ENCODE data around the gene SPATA31D4.
"Not testable (repeated sequence)": the region's sequence is repeated elsewhere in the genome, so short reads cannot be mapped to it uniquely, and the experiment has no call there.

Gene SPATA31D4

DNA sequence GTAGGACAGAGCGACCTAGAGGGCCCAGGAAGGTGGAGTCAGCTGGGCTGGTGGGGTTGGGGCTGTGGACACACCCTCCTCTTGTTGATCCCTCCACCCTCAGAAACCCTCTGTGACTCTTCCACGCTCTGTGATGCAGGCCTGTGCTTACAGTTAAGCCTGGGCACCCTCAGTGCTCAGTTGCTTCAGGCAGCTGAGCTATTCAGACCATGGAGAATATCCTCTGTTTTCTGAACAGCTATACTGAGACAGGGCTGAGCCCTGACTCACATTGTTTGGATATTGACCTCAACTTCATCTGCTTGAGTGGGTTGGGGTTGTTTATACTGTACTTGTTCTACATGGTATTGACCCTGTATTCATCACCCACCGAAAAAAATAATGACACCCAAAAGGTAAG lies at the start of gene SPATA31D4:
Gene SPATA31D4 (plus strand): TSS at position 124 of the 400 bp plus-strand sequence. CDS start 86 bp downstream, at position 210.
- not testable (repeated sequence) for DNase-seq (ENCODE audit: low spot score)

DNA sequence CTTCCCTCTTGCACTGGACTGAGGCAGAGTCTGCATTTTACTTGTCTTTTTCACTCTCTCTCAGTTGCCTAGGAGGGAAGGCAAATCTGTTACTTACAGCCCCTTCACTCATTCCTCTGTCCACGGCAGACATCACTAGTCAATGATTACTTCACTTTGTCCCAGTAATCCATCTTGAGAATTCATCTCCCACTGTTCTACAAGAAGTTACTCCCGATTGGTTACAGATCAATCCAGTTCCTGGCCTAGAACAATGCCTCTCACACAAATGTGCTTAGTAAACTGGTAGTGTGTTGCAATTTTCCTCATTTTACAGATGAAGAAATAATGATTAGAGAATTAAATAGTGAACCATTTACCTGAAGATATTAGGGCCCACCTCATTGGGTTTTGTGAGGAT lies 49.7 kb upstream of the SPATA31D4 start:
- TF ChIP-seq, protein P1, sequence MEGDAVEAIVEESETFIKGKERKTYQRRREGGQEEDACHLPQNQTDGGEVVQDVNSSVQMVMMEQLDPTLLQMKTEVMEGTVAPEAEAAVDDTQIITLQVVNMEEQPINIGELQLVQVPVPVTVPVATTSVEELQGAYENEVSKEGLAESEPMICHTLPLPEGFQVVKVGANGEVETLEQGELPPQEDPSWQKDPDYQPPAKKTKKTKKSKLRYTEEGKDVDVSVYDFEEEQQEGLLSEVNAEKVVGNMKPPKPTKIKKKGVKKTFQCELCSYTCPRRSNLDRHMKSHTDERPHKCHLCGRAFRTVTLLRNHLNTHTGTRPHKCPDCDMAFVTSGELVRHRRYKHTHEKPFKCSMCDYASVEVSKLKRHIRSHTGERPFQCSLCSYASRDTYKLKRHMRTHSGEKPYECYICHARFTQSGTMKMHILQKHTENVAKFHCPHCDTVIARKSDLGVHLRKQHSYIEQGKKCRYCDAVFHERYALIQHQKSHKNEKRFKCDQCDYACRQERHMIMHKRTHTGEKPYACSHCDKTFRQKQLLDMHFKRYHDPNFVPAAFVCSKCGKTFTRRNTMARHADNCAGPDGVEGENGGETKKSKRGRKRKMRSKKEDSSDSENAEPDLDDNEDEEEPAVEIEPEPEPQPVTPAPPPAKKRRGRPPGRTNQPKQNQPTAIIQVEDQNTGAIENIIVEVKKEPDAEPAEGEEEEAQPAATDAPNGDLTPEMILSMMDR (IDR thresholded peaks at IDR 0.05; ENCODE audit: extremely low read depth, missing control alignments) = no peak

DNA sequence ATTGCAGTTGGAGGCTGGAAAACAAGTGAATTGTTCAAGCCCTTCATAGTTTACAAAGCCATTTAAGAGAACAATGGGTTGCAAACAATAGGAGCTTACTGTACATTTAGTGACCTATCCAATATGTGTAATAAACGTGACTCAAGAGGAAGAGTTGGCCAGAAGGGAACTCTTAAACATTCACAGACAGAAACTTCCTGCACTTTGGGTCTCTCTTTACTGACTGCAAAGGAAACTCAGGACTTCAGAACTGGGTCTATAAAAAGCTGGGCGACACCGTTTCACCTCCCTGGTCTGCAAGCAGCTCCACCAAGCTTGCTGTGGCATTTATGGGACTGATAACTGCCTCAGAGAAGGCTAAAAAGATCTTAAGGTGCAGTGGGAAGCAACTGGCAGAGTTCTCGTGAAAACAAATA lies 48.7 kb upstream of the SPATA31D4 start:
- TF ChIP-seq, protein P1 (IDR thresholded peaks at IDR 0.05; ENCODE audit: extremely low read depth, missing control alignments) = no peak
- DNase-seq (ENCODE audit: low spot score) = no peak

More for the DNA sequence above, 49.7 kb upstream of the SPATA31D4 start:
- DNase-seq (ENCODE audit: low spot score) = no peak

GRCh38 chr9:81885602-81886001 lies 42.6 kb upstream of the SPATA31D4 start:
- TF ChIP-seq, protein P1 (IDR thresholded peaks at IDR 0.05; ENCODE audit: extremely low read depth, missing control alignments) = no peak
- no peak for DNase-seq (ENCODE audit: low spot score)

DNA sequence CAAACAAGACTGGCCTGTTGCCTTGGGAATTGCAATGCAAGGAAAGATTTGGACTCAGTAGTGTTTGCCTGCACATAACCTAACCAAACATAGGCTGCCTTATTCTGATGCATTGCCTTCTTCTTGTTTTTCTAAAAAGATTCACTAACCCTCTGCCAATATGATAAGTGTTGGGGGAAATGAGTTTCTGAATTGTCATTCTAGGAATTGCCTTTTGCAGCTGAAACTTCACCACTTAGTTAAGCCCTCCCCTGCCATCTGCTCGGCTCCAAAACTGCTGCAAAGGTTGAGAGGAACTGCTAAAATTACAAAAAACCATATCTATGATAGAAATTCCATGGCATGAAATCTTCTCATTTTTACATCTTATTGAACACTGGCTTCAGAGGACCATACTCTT lies 41.6 kb upstream of the SPATA31D4 start:
- TF ChIP-seq, protein P1 (IDR thresholded peaks at IDR 0.05; ENCODE audit: extremely low read depth, missing control alignments) = no peak
- DNase-seq (ENCODE audit: low spot score) = no peak

DNA sequence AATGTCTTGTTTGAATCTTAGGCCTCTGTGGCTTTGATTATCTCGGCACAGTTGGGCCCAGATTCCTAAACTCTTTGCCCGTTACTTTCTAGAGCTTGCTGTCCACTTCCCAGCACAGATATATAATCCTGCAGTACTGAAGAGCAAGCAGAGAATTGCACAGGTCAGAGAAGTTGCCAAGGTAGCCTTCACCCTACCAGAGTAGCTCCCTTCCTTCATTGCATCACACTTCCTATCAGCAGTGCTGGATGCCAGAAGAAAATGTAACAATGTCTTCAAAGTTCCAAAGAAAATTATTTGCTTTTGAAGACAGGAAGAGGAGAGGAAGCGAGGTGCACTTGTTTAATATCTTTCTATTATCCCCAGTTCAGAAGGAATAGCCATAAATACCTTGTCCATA lies 38.1 kb upstream of the SPATA31D4 start:
- TF ChIP-seq, protein P1 (IDR thresholded peaks at IDR 0.05; ENCODE audit: extremely low read depth, missing control alignments) = no peak
- DNase-seq (ENCODE audit: low spot score) = no peak

DNA sequence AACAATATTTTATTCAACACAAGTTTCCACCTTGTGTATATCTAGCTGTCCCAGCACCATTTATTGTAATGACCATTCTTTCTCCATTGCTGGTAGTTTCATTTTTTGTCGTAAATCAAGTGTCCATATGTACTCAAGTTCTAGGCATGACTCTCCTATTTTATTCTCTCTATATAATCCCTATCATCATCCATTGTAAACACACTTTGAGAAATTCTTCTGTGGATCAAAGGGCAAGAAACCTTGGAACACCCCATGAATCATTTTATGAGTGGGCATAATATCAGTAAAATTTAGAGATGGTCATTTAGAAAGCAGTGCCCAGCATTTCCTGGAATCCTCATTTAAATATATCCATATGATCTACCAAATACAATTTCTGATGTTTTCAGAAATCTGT lies 35.8 kb upstream of the SPATA31D4 start:
- TF ChIP-seq, protein P1 (IDR thresholded peaks at IDR 0.05; ENCODE audit: extremely low read depth, missing control alignments) = no peak
- DNase-seq (ENCODE audit: low spot score) = no peak

- DNase-seq (ENCODE audit: low spot score) = no peak
- TF ChIP-seq, protein P1 (IDR thresholded peaks at IDR 0.05; ENCODE audit: extremely low read depth, missing control alignments) = no peak
Measured at GRCh38 chr9:81893929-81894328, 34.3 kb upstream of the SPATA31D4 start.

Data from GM20000 (cell line).